ENCODE measurements around the gene DLD.

DNA sequence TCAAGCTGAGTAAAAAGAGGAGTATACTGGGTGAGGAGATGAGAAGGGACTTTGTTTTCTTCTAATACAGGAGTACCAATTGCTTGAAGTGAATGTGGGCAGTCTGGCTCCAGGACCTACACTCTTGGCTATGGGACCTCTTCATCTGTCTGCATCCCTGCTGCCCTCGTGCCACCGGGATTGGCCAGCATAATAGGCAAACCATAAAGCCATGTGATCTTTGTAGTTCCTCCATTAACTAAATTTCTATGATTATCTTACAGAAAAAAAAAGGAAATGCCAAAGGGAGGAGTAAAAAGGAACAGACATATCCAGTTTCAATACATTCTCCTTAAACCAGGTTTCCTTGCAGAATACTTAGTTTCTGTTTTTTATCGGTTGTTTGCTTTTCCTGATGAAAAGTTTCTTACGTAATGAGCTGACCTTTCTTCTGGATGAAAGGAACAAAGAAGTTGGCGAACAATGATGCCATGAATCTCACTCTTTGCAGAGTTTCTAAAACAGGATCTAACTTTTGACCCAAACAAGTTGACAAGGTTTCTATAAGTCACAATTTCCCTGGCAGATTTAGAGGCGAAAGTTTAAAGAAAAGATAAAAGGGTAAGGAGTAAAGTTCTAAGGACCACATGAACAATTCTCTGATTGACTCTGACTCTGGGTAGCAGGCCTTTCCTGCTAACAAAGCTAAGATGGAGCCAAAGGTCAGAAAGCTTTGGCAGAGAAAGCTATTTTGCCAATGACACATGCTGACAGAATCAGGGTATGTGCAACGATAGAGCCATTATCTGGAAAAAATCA is 57.9 kb downstream of the DLD start:
- TF ChIP-seq, protein P1, sequence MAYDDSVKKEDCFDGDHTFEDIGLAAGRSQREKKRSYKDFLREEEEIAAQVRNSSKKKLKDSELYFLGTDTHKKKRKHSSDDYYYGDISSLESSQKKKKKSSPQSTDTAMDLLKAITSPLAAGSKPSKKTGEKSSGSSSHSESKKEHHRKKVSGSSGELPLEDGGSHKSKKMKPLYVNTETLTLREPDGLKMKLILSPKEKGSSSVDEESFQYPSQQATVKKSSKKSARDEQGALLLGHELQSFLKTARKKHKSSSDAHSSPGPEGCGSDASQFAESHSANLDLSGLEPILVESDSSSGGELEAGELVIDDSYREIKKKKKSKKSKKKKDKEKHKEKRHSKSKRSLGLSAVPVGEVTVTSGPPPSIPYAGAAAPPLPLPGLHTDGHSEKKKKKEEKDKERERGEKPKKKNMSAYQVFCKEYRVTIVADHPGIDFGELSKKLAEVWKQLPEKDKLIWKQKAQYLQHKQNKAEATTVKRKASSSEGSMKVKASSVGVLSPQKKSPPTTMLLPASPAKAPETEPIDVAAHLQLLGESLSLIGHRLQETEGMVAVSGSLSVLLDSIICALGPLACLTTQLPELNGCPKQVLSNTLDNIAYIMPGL (CRISPR knock-in tag; IDR thresholded peaks at IDR 0.05; ENCODE audit: borderline replicate concordance): no peak
- TF ChIP-seq, protein P2, sequence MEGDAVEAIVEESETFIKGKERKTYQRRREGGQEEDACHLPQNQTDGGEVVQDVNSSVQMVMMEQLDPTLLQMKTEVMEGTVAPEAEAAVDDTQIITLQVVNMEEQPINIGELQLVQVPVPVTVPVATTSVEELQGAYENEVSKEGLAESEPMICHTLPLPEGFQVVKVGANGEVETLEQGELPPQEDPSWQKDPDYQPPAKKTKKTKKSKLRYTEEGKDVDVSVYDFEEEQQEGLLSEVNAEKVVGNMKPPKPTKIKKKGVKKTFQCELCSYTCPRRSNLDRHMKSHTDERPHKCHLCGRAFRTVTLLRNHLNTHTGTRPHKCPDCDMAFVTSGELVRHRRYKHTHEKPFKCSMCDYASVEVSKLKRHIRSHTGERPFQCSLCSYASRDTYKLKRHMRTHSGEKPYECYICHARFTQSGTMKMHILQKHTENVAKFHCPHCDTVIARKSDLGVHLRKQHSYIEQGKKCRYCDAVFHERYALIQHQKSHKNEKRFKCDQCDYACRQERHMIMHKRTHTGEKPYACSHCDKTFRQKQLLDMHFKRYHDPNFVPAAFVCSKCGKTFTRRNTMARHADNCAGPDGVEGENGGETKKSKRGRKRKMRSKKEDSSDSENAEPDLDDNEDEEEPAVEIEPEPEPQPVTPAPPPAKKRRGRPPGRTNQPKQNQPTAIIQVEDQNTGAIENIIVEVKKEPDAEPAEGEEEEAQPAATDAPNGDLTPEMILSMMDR (IDR thresholded peaks at IDR 0.05): no peak
